ENCODE data around the gene SEMA3B. TPM values are rescaled to one million over a fixed set of nuclear protein-coding genes. Genes with fewer than 3 reads are reported as not detected.
A peak's percentile ranks its signal among the peaks of the same experiment; 100 is the strongest.

SEMA3B gene
- total and polyA plus RNA-seq, 9 of the 15 experiments (the other 6 are each of a cell fraction or from before 2014, with no cell fraction given) = 0.03 to 1.8 (median 0.55) TPM; not detected in 1

GRCh38 chr3:50292159-50293078 lies 23.5 kb downstream of the SEMA3B start, which contains the start of gene IFRD2 (continued):
- TF ChIP-seq ZNF644 (tag; IDR thresholded peaks at IDR 0.05; ENCODE audit: low read depth) (peak; percentile 99), ZC3H11A (IDR thresholded peaks at IDR 0.05; ENCODE audit: low read depth, low read length) (0 out of 2 replicates have a peak, but pooled peaks have one; percentile 39), MAZ (CRISPR knock-in tag; conservative IDR thresholded peaks at IDR 0.05 in 1 of 2, IDR thresholded peaks at IDR 0.05 in 1 of 2) (peak; percentile 89 to 97), ZBTB9 (CRISPR knock-in tag; IDR thresholded peaks at IDR 0.05) (peak; percentile 95), TSC22D4 (tag; IDR thresholded peaks at IDR 0.05) (no peak), BRD9 (IDR thresholded peaks at IDR 0.05; ENCODE audit: low read depth, partially characterized antibody) (no peak), ELF4 (CRISPR knock-in tag; IDR thresholded peaks at IDR 0.05) (peak; percentile 73), ZBTB40 (IDR thresholded peaks at IDR 0.05) (0 out of 2 replicates have a peak, but pooled peaks have one; percentile 23), ZBTB40 (CRISPR knock-in tag; IDR thresholded peaks at IDR 0.05) (no peak), HMGN3 (IDR thresholded peaks at IDR 0.05; ENCODE audit: borderline replicate concordance, extremely low read depth, insufficient read length, low read depth, low read length) (peak; percentile 93), ZNF592 (IDR thresholded peaks at IDR 0.05) (peak; percentile 97)
